Epithelial cell of proximal tubule (primary cell): Measurements from ENCODE around the gene AGBL4. TPM values are rescaled to one million over a fixed set of nuclear protein-coding genes. Genes with fewer than 3 reads are reported as not detected.

Experiments
- DNase-seq: peaks from one replicate; pipeline ENCODE4 v3.0.0-alpha.2; 2011; ENCODE audit warnings: low read depth
- H3K4me3 ChIP-seq: 2 replicates; pipeline ENCODE4 v1.5.1; 2011; ENCODE audit warnings: low read depth, mild to moderate bottlenecking, low read length
- total RNA-seq: library from RNA; depleted of rRNA; stranded (reverse); fragments of >200 nt; gene quantifications from 2 replicates; pipeline ENCODE4 v1.2.3, GENCODE V29; 2015
- TF ChIP-seq, protein P1 (sequence below): conservative IDR thresholded peaks from 2 replicates; pipeline ENCODE4 v1.5.1; 2012; ENCODE audit warnings: low read depth, mild to moderate bottlenecking, low read length

The AGBL4 gene
- total RNA-seq, 1 donor from 2014 or later = not detected

DNA sequence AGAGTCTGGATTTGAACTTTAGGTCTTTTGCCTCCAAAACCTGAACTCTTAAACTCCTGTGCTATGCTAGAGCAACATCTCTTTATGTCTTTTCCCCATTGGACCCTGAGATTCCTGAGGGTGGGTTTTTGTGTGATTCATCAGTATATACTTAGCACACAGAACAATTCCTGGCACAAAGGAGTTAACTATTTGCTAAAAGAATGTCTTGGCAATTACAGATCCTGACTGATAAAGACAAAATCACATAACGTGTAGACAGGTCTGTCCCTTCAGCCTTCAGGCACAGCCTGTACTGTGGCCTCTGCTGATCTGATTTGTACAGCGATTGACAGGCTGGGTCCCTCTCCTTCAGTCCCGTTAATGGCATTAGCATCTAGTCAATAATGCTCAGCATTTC lies 1084.7 kb downstream of the AGBL4 start:
- no peak for DNase-seq
- TF ChIP-seq, protein P1, sequence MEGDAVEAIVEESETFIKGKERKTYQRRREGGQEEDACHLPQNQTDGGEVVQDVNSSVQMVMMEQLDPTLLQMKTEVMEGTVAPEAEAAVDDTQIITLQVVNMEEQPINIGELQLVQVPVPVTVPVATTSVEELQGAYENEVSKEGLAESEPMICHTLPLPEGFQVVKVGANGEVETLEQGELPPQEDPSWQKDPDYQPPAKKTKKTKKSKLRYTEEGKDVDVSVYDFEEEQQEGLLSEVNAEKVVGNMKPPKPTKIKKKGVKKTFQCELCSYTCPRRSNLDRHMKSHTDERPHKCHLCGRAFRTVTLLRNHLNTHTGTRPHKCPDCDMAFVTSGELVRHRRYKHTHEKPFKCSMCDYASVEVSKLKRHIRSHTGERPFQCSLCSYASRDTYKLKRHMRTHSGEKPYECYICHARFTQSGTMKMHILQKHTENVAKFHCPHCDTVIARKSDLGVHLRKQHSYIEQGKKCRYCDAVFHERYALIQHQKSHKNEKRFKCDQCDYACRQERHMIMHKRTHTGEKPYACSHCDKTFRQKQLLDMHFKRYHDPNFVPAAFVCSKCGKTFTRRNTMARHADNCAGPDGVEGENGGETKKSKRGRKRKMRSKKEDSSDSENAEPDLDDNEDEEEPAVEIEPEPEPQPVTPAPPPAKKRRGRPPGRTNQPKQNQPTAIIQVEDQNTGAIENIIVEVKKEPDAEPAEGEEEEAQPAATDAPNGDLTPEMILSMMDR = no peak
- no peak overlapping the region for H3K4me3 ChIP-seq

DNA sequence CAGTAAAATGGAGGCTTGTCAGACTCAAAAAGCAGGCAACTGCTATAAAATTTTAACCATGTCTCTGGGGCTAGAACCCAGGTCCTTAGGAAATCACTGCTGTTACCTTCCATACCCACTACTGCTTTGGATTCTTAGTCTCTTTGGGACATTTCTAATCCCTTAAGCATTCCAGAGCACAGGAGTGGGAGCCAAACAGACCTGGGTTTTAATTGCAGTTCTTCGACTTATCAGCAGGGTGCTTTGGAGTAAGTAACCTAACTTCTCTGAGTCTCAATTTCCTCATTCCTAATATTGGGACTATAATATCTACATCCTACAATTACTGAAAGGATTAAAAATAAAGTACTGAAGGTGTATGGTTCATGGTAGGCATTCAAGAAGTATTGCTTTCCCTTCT lies 1086.0 kb downstream of the AGBL4 start:
- no peak overlapping the region for H3K4me3 ChIP-seq
- DNase-seq = no peak
- TF ChIP-seq, protein P1 = peak; percentile 11

DNA sequence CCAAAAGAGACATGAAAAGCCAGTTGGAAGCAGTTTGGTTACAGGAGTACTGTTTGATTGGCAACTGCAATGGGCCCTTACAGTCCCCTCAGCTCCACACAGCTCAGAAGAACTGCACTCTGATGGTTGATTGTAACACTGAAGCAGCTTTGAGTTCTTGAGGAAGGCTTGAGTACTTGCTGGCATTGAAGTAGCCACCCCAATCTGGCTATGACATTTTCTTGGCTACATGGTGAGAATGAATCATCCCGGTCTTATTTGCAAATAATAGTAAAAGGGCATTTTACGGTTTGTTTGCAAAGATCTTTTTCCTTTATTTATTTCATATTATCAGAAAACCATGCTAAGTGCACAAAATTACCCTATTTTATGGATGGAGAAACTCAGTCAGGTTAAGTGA lies 1087.3 kb downstream of the AGBL4 start:
- DNase-seq = no peak
- no peak overlapping the region for H3K4me3 ChIP-seq
- TF ChIP-seq, protein P1 = no peak

DNA sequence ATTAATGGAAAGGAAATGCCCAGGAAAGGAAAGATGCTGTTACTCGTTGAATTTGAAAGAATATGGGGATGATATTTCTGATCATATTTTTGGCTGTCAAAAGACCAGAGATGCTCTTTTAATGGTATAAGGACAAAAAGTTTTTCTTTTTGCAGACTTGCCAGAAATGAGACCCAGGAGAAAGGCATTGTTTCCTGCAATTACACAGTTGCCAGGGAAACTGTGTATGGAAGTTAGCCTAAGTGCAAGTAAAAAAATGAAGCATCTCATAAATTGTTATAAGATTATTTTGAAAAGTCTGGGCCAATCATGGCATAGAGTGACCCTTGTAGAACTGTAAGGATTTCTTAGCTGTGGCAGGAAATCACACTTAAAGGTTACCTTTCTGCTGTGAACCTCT lies 1091.4 kb downstream of the AGBL4 start:
- no peak for DNase-seq
- TF ChIP-seq, protein P1 = no peak

DNA sequence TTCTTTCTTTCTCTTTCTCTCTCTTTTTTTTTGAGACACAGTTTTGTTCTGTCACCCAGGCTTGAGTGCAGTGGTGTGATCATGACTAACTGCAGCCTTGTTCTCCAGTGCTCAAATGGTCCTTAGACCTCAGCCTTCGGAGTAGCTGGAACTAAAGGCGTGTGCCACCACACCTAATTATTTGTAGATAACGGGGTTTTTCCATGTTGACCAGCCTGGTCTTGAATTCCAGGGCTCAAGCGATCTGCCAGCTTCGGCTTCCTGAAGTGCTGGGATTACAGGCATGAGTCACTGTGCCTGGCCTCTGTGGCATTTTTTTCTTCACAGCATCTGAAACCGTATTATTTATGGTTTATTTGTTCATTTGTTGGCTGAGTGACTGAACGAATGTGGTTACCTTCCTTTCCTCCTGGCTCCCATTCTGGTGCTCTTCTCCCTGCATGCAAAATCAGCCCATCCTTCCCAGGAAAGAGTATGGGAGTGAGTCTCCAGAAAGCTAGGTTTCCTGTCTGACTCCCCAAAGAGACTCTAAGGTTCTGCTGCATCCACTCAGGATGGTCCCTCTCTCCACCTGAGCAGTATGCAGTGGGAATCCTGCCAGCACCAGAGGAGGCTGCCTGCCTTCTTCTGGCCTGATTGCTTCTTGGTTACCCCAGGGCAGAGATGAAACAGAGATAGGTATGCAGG lies 1092.1 kb downstream of the AGBL4 start:
- TF ChIP-seq, protein P1 = no peak
- no peak for DNase-seq
- H3K4me3 ChIP-seq = no peak overlapping the region

More for the DNA sequence above, 1091.4 kb downstream of the AGBL4 start:
- H3K4me3 ChIP-seq = no peak overlapping the region

DNA sequence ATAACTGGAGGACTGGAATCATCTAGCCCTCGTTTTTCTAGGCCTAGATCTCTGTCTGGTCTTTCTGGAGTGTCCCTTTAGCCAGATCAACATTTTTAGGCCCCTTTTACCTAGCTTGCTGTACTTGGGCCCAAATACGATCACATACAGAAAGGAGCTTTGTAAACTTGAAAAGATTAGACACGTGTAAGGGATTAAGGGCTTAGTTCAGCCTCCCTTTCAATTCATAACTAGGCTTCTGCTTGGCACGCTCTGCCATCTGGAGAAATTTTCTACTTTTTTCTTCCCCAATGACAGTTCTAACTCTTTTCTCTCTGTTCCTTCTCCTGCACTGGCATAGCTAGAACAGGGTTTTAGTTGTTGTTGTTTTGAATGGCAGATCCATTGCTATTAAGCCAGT lies 1093.7 kb downstream of the AGBL4 start:
- H3K4me3 ChIP-seq = no peak overlapping the region
- DNase-seq = no peak
- TF ChIP-seq, protein P1 = no peak

DNA sequence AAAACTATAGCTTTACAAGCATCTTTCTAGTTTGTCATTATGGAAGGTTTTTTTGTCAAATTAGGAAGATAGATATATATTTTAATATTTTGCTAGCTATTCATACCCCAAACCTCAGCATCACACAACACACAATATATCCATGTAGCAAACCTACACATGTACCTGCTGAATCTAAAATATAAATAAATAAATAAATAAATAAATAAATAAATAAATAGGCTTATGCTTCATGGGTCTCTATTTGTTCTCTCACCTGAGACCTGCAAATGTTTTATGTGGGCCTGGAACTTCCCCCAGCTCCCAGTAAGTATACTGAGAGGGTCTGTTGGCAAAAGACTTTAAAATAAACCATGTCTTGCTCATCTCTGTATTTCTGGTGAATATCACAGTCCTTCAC lies 1099.7 kb downstream of the AGBL4 start:
- no peak for DNase-seq
- H3K4me3 ChIP-seq = no peak overlapping the region
- TF ChIP-seq, protein P1 = no peak
